HCT116 (cell line): ENCODE results near the gene LMBR1. TPM values are rescaled to one million over a fixed set of nuclear protein-coding genes. Genes with fewer than 3 reads are reported as not detected.

Experiments
- ATAC-seq: fragments of 200-7000 bp; cut with Tn5 transposase; 2 replicates; pipeline ENCODE4 v1.9.1; 2020; ENCODE audit warnings: mild to moderate bottlenecking, moderate library complexity
- BruUV-seq: library from RNA; stranded (reverse); fragments of 400-500 nt; replicated peaks from 2 replicates; lab custom pipeline; 2021; lab: Mats Ljungman, UMichigan
- CTCF ChIA-PET: fragments of 300-600 bp; sonication (Branson Sonifier 250); formaldehyde crosslinking; loops from one replicate; lab custom pipeline; 2021; ENCODE audit warnings: antibody characterized with exemption; lab: Charles Lee
- POLR2A ChIA-PET: fragments of 300-600, 350-600 bp; sonication (Branson Sonifier 250); formaldehyde crosslinking; loops from one replicate; lab custom pipeline; 2021; ENCODE audit warnings: antibody characterized with exemption; lab: Charles Lee
- RAD21 ChIA-PET, 2 experiments: fragments of 300-600 bp; sonication (Branson Sonifier 250); formaldehyde crosslinking; loops; one replicate each; lab custom pipeline; 2023; ENCODE audit warnings: low total read pairs in 2 of 2; ENCODE audit not compliant: uncharacterized antibody in 2 of 2, unreplicated experiment in 2 of 2, low non-redundant PET in 1 of 2; lab: Charles Lee
- DNase-seq: peaks from one replicate; pipeline ENCODE4 v3.0.0-alpha.2; 2010; ENCODE audit warnings: low read depth, low spot score
- H2AFZ ChIP-seq: fragments of 200-600 bp; shearing (Covaris generic), sonication (generic); 2 replicates; pipeline ENCODE4 v1.6.1; 2017; ENCODE audit warnings: low read depth, mixed run types, mixed read lengths, antibody characterized with exemption, low read length; ENCODE audit not compliant: poor library complexity, severe bottlenecking
- H3K27ac ChIP-seq: 2 replicates; pipeline ENCODE4 v1.5.1; 2012; ENCODE audit warnings: low read depth, low read length
- H3K27me3 ChIP-seq: fragments of 200-600 bp; sonication (generic); 2 replicates; pipeline ENCODE4 v1.6.1; 2016; ENCODE audit warnings: mixed run types, low read length, mixed read lengths; ENCODE audit not compliant: insufficient read depth
- H3K36me3 ChIP-seq, 2 experiments: fragments of 200-500 bp in 1 of 2; fragments of 200-600 bp in 1 of 2; sonication (Bioruptor generic) in 1 of 2; sonication (generic) in 1 of 2; 2 replicates each; pipeline versions ENCODE4 v1.5.1 to v1.6.1; 2014 to 2016; ENCODE audit warnings: low read length in 2 of 2, inconsistent platforms in 1 of 2, mixed read lengths in 1 of 2, mixed run types in 1 of 2; ENCODE audit not compliant: insufficient read depth in 2 of 2, control insufficient read depth in 1 of 2
- H3K4me1 ChIP-seq, 2 experiments: fragments of 200-600 bp in 1 of 2; sonication (generic) in 1 of 2; 2 replicates each; pipeline versions ENCODE4 v1.5.1 to v1.6.1; 2012 to 2017; ENCODE audit warnings: low read length in 2 of 2, inconsistent platforms in 1 of 2, mild to moderate bottlenecking in 1 of 2, mixed read lengths in 1 of 2, mixed run types in 1 of 2, moderate library complexity in 1 of 2; ENCODE audit not compliant: insufficient read depth in 2 of 2, control insufficient read depth in 1 of 2
- H3K4me2 ChIP-seq: fragments of 200-600 bp; sonication (generic); 2 replicates; pipeline ENCODE4 v1.6.1; 2017; ENCODE audit warnings: mixed run types, low read length, mixed read lengths
- H3K4me3 ChIP-seq, 2 experiments: fragments of 200-600 bp in 1 of 2; sonication (generic) in 1 of 2; replicated peaks in 1 of 2; 2 replicates each; pipeline ENCODE4 v1.5.1; 2011 to 2016; ENCODE audit warnings: low read length in 2 of 2, control low read depth in 1 of 2, low read depth in 1 of 2, mild to moderate bottlenecking in 1 of 2, mixed read lengths in 1 of 2, mixed run types in 1 of 2
- H3K79me2 ChIP-seq: fragments of 200-600 bp; sonication (generic); 2 replicates; pipeline ENCODE4 v1.6.1; 2017; ENCODE audit warnings: mild to moderate bottlenecking, mixed run types, low read length, moderate library complexity, mixed read lengths; ENCODE audit not compliant: insufficient read depth
- H3K9ac ChIP-seq: fragments of 200-600 bp; sonication (generic); 2 replicates; pipeline ENCODE4 v1.6.1; 2016; ENCODE audit warnings: low read length, mixed read lengths
- H3K9me2 ChIP-seq: fragments of 200-600 bp; sonication (generic), shearing (Covaris generic); 2 replicates; pipeline ENCODE4 v1.6.1; 2017; ENCODE audit warnings: mixed run types, mild to moderate bottlenecking, moderate library complexity; ENCODE audit not compliant: insufficient read depth
- H3K9me3 ChIP-seq, 2 experiments: fragments of 200-500 bp in 1 of 2; fragments of 200-600 bp in 1 of 2; sonication (Bioruptor generic) in 1 of 2; sonication (generic) in 1 of 2; 2 replicates each; pipeline ENCODE4 v1.6.1; 2014 to 2017; ENCODE audit warnings: low read length in 2 of 2, mixed read lengths in 2 of 2, inconsistent platforms in 1 of 2, low read depth in 1 of 2, mild to moderate bottlenecking in 1 of 2, mixed run types in 1 of 2, moderate library complexity in 1 of 2; ENCODE audit not compliant: control insufficient read depth in 1 of 2, insufficient read depth in 1 of 2
- H4K20me1 ChIP-seq: fragments of 200-600 bp; sonication (generic), shearing (Covaris generic); 2 replicates; pipeline ENCODE4 v1.6.1; 2017; ENCODE audit warnings: mixed run types, mild to moderate bottlenecking, moderate library complexity; ENCODE audit not compliant: insufficient read depth
- CBX3 ChIP-seq: IDR thresholded peaks from 2 replicates; pipeline ENCODE4 v1.6.1; 2012; ENCODE audit warnings: low read depth
- EGR1 ChIP-seq: IDR thresholded peaks from 2 replicates; pipeline ENCODE4 v1.6.1; 2012; ENCODE audit warnings: low read depth
- ELF1 ChIP-seq: IDR thresholded peaks from 2 replicates; pipeline ENCODE4 v1.6.1; 2012; ENCODE audit warnings: low read depth, borderline replicate concordance
- EZH2phosphoT487 ChIP-seq: fragments of 200-600 bp; IDR thresholded peaks from 2 replicates; pipeline ENCODE4 v1.6.1; 2018; ENCODE audit warnings: antibody characterized with exemption, borderline replicate concordance
- MAX ChIP-seq: IDR thresholded peaks from 2 replicates; pipeline ENCODE4 v1.6.1; 2012
- POLR2A ChIP-seq: IDR thresholded peaks from 2 replicates; pipeline ENCODE4 v1.7.0; 2011; ENCODE audit warnings: borderline replicate concordance; ENCODE audit not compliant: insufficient read depth, insufficient read length; ENCODE audit errors: extremely low read depth
- SP1 ChIP-seq: IDR thresholded peaks from 2 replicates; pipeline ENCODE4 v1.6.1; 2012; ENCODE audit warnings: low read depth
- ZBTB33 ChIP-seq: IDR thresholded peaks from 2 replicates; pipeline ENCODE4 v1.6.1; 2011; ENCODE audit warnings: mild to moderate bottlenecking, low read length, moderate library complexity; ENCODE audit not compliant: insufficient replicate concordance; ENCODE audit errors: extremely low read depth
- ZFX ChIP-seq: fragments of 450-650 bp; IDR thresholded peaks from 2 replicates; pipeline ENCODE4 v1.6.1; 2017
- intact Hi-C: fragments of 100-400 bp; cut with micrococcal nuclease; formaldehyde crosslinking; loops from 2 replicates; pipeline ENCODE4 v1.10.0; 2022
- total RNA-seq: library from RNA; stranded (reverse); gene quantifications from one replicate; pipeline ENCODE4 v1.2.1, GENCODE V29; 2021; ENCODE audit not compliant: unreplicated experiment

LMBR1 gene
- total RNA-seq, 1 experiment from 2014 or later = 84.0 TPM

- RAD21 ChIA-PET = no interaction called here
- Histone ChIP-seq H3K79me2 (no peaks in the 10 kb centered on the region), H2AFZ (no peak overlapping the region), H3K4me3 (no peak overlapping the region), H3K9me2 (no peaks in the 10 kb centered on the region), H3K4me2 (no peak overlapping the region), H3K9me3 (no peaks in the 10 kb centered on the region), H3K4me1 (no peaks in the 10 kb centered on the region), H3K36me3 (peaks cover 4 to 7% of the 10 kb centered on the region in 2 experiments; a peak in 2 of 4 replicates), H3K9ac (no peak overlapping the region), H4K20me1 (no peaks in the 10 kb centered on the region), H3K27me3 (no peaks in the 10 kb centered on the region), H3K27ac (no peak overlapping the region)
- intact Hi-C loops = no loop called here
- DNase-seq (no peak), ATAC-seq (no peak)
- BruUV-seq = no TSS peak
- POLR2A ChIA-PET = no interaction called here
- TF ChIP-seq ELF1 = no peak
- TF ChIP-seq SP1 = no peak
- TF ChIP-seq EGR1 = no peak
- no peak for TF ChIP-seq MAX
- no peak for TF ChIP-seq POLR2A
- CTCF ChIA-PET = no interaction called here
Measured at GRCh38 chr7:156684251-156684650, 208.7 kb downstream of the LMBR1 start.

GRCh38 chr7:156682928-156683327 lies 210.1 kb downstream of the LMBR1 start:
- H3K9me3 ChIP-seq = no peaks in the 10 kb centered on the region
- no peaks in the 10 kb centered on the region for H3K79me2 ChIP-seq
- RAD21 ChIA-PET = no interaction called here
- no peaks in the 10 kb centered on the region for H3K27me3 ChIP-seq
- peaks cover 8 to 11% of the 10 kb centered on the region in 2 experiments; a peak in 2 of 4 replicates for H3K36me3 ChIP-seq
- POLR2A ChIA-PET = no interaction called here
- H3K4me3 ChIP-seq = no peak overlapping the region
- no peak overlapping the region for H3K4me2 ChIP-seq
- TF ChIP-seq CBX3 = no peak
- no peak for TF ChIP-seq ZBTB33
- no peak for TF ChIP-seq ELF1
- no peak for TF ChIP-seq MAX
- no peak for TF ChIP-seq EZH2phosphoT487
- TF ChIP-seq ZFX = no peak
- H3K4me1 ChIP-seq = no peaks in the 10 kb centered on the region
- no peak overlapping the region for H3K27ac ChIP-seq
- intact Hi-C loops = no loop called here
- TSS peak; percentile 14 for BruUV-seq
- no peak overlapping the region for H3K9ac ChIP-seq
- no peaks in the 10 kb centered on the region for H4K20me1 ChIP-seq
- DNase-seq = no peak
- no peak overlapping the region for H2AFZ ChIP-seq
- ATAC-seq = no peak
- H3K9me2 ChIP-seq = no peaks in the 10 kb centered on the region
- CTCF ChIA-PET = no interaction called here
